PC-9 (cell line): ENCODE results near the gene KARS1. TPM values are rescaled to one million over a fixed set of nuclear protein-coding genes. Genes with fewer than 3 reads are reported as not detected.

ENCODE experiments used
- BruUV-seq: library from RNA; stranded (reverse); fragments of 400-500 nt; replicated peaks from 2 replicates; lab custom pipeline; 2021; lab: Mats Ljungman, UMichigan
- CTCF ChIA-PET: fragments of 300-600 bp; sonication (Branson Sonifier 250); formaldehyde crosslinking; loops from one replicate; lab custom pipeline; 2022; ENCODE audit warnings: antibody characterized with exemption; lab: Charles Lee
- POLR2A ChIA-PET: fragments of 300-600 bp; sonication (Branson Sonifier 250); formaldehyde crosslinking; loops from one replicate; lab custom pipeline; 2022; ENCODE audit warnings: antibody characterized with exemption; ENCODE audit not compliant: unreplicated experiment; lab: Charles Lee
- DNase-seq, 2 experiments: peaks; one replicate each; pipeline versions ENCODE4 v3.0.0 to v3.0.0-alpha.2; 2015 to 2022; ENCODE audit warnings: mixed read lengths in 1 of 2
- H2AFZ ChIP-seq: fragments of 200-600 bp; sonication (generic); 2 replicates; pipeline ENCODE4 v1.8.1; 2017; ENCODE audit warnings: antibody characterized with exemption
- H3F3A ChIP-seq: fragments of 200-600 bp; sonication (generic); 2 replicates; pipeline ENCODE4 v1.8.1; 2017; ENCODE audit warnings: antibody characterized with exemption, mild to moderate bottlenecking, low read depth; ENCODE audit not compliant: insufficient read depth
- H3K27ac ChIP-seq: fragments of 200-600 bp; sonication (generic); 2 replicates; pipeline ENCODE4 v1.6.1; 2016; ENCODE audit warnings: mixed run types
- H3K27me3 ChIP-seq: fragments of 200-600 bp; sonication (generic); 2 replicates; pipeline ENCODE4 v1.6.1; 2016; ENCODE audit warnings: low read depth, mixed run types; ENCODE audit not compliant: insufficient read depth
- H3K36me3 ChIP-seq: fragments of 200-600 bp; sonication (generic); 2 replicates; pipeline ENCODE4 v1.6.1; 2016; ENCODE audit warnings: low read depth, mixed run types
- H3K4me1 ChIP-seq: fragments of 200-600 bp; sonication (generic); replicated peaks from 2 replicates; pipeline ENCODE4 v1.6.1; 2016; ENCODE audit warnings: mixed run types; ENCODE audit not compliant: insufficient read depth
- H3K4me2 ChIP-seq: fragments of 200-600 bp; sonication (generic); 2 replicates; pipeline ENCODE4 v1.6.1; 2017; ENCODE audit warnings: mixed run types
- H3K4me3 ChIP-seq: fragments of 200-600 bp; sonication (generic); 2 replicates; pipeline ENCODE4 v1.6.1; 2016; ENCODE audit warnings: mixed run types
- H3K79me2 ChIP-seq: fragments of 200-600 bp; sonication (generic); 2 replicates; pipeline ENCODE4 v1.6.1; 2017; ENCODE audit warnings: low read depth, mixed run types
- H3K9me2 ChIP-seq: fragments of 200-600 bp; sonication (generic); 2 replicates; pipeline ENCODE4 v1.8.1; 2017; ENCODE audit warnings: mild to moderate bottlenecking; ENCODE audit not compliant: insufficient read depth
- H3K9me3 ChIP-seq: fragments of 200-600 bp; sonication (generic); 2 replicates; pipeline ENCODE4 v1.8.1; 2016; ENCODE audit warnings: low read depth; ENCODE audit not compliant: insufficient read depth
- H4K20me1 ChIP-seq: fragments of 200-600 bp; sonication (generic); 2 replicates; pipeline ENCODE4 v1.8.1; 2017; ENCODE audit not compliant: insufficient read depth
- CTCF ChIP-seq: fragments of 200-600 bp; sonication (generic); conservative IDR thresholded peaks from 2 replicates; pipeline ENCODE4 v1.6.1; 2017; ENCODE audit warnings: mixed run types, antibody characterized with exemption, mild to moderate bottlenecking, moderate library complexity
- EZH2 ChIP-seq: fragments of 200-600 bp; sonication (generic); IDR thresholded peaks from 2 replicates; pipeline ENCODE4 v1.8.0; 2017; ENCODE audit warnings: antibody characterized with exemption, low read depth
- intact Hi-C: fragments of 100-400 bp; cut with micrococcal nuclease; formaldehyde crosslinking; loops from one replicate; pipeline ENCODE4 v1.10.0; 2022; ENCODE audit not compliant: unreplicated experiment
- total RNA-seq: library from RNA; stranded (reverse); gene quantifications from 2 replicates; pipeline ENCODE4 v1.2.3, GENCODE V29; 2021

KARS1 gene
- total RNA-seq, 1 experiment from 2014 or later, result 132 TPM

- TF ChIP-seq CTCF (no peak), EZH2 (no peak)
- H4K20me1 ChIP-seq, result no peaks in the 10 kb centered on the region; the same call in 1 of the 2 replicates
- peaks cover 9% of the 10 kb centered on the region for H3K36me3 ChIP-seq
- H2AFZ ChIP-seq, result no peak overlapping the region
- no peak overlapping the region for H3K27ac ChIP-seq
- H3K4me3 ChIP-seq, result no peak overlapping the region
- no peak overlapping the region for H3K4me2 ChIP-seq
- peaks cover 7% of the 10 kb centered on the region; the same call in 1 of the 2 replicates for H3F3A ChIP-seq
- no peak for DNase-seq
- H3K4me1 ChIP-seq, result peaks cover 10% of the 10 kb centered on the region
- no peaks in the 10 kb centered on the region for H3K27me3 ChIP-seq
- H3K79me2 ChIP-seq, result peaks cover 10% of the 10 kb centered on the region
- intact Hi-C loops, result no loop called here
- CTCF ChIA-PET, result interaction anchor here (0.8 kb wide), 1 partner anchor 131 kb away, joined by 3 read pairs; no protein-coding TSS in a partner anchor
- BruUV-seq, result no TSS peak
- POLR2A ChIA-PET, result no interaction called here
- H3K9me2 ChIP-seq, result no peaks in the 10 kb centered on the region
- H3K9me3 ChIP-seq, result no peaks in the 10 kb centered on the region
Observed at GRCh38 chr16:75617121-75617520, 30.3 kb downstream of the KARS1 start.

- no peak overlapping the region for H3K4me2 ChIP-seq
- TF ChIP-seq EZH2, result no peak
- no peak for TF ChIP-seq CTCF
- peaks cover 4% of the 10 kb centered on the region; the same call in 1 of the 2 replicates for H3F3A ChIP-seq
- no peak for DNase-seq
- no TSS peak for BruUV-seq
- H3K9me2 ChIP-seq, result no peaks in the 10 kb centered on the region
- intact Hi-C loops, result no loop called here
- ChIA-PET CTCF (no interaction called here), POLR2A (no interaction called here)
- peaks cover 4% of the 10 kb centered on the region for H3K4me1 ChIP-seq
- H4K20me1 ChIP-seq, result no peaks in the 10 kb centered on the region; the same call in 1 of the 2 replicates
- no peak overlapping the region for H2AFZ ChIP-seq
- H3K36me3 ChIP-seq, result peaks cover 10% of the 10 kb centered on the region
- no peaks in the 10 kb centered on the region for H3K27me3 ChIP-seq
- H3K27ac ChIP-seq, result no peak overlapping the region
- no peak overlapping the region for H3K4me3 ChIP-seq
- H3K9me3 ChIP-seq, result no peaks in the 10 kb centered on the region
- H3K79me2 ChIP-seq, result peaks cover 4% of the 10 kb centered on the region
Observed at GRCh38 chr16:75616521-75617010, 30.9 kb downstream of the KARS1 start.

GRCh38 chr16:75615619-75616018, 31.8 kb downstream of the KARS1 start:
- no peak overlapping the region for H3K4me2 ChIP-seq
- ChIA-PET CTCF (no interaction called here), POLR2A (no interaction called here)
- no peak for TF ChIP-seq EZH2
- TF ChIP-seq CTCF, result no peak
- H3K4me1 ChIP-seq, result no peaks in the 10 kb centered on the region
- H3K27ac ChIP-seq, result no peak overlapping the region
- BruUV-seq, result no TSS peak
- intact Hi-C loops, result no loop called here
- H3F3A ChIP-seq, result no peaks in the 10 kb centered on the region
- H3K27me3 ChIP-seq, result no peaks in the 10 kb centered on the region
- no peaks in the 10 kb centered on the region for H3K9me3 ChIP-seq
- no peak overlapping the region for H2AFZ ChIP-seq
- no peaks in the 10 kb centered on the region for H3K79me2 ChIP-seq
- peaks cover 10% of the 10 kb centered on the region for H3K36me3 ChIP-seq
- no peak overlapping the region for H3K4me3 ChIP-seq
- H3K9me2 ChIP-seq, result no peaks in the 10 kb centered on the region
- DNase-seq, result no peak
- no peaks in the 10 kb centered on the region for H4K20me1 ChIP-seq
